WTC11 (cell line): ENCODE results near the gene DCUN1D1. TPM values are rescaled to one million over a fixed set of nuclear protein-coding genes. Genes with fewer than 3 reads are reported as not detected.
A peak's percentile ranks its signal among the peaks of the same experiment; 100 is the strongest.

Source experiments
- ATAC-seq: fragments of 200-7000 bp; cut with Tn5 transposase; 2 replicates; pipeline ENCODE4 v1.10.0; 2021; ENCODE audit warnings: mild to moderate bottlenecking, moderate library complexity
- CTCF ChIA-PET: fragments of 300-600 bp; sonication (Branson Sonifier 250); formaldehyde crosslinking; loops from one replicate; lab custom pipeline; 2021; ENCODE audit warnings: antibody characterized with exemption; lab: Charles Lee
- POLR2A ChIA-PET: fragments of 350-600 bp; sonication (Branson Sonifier 250); formaldehyde crosslinking; loops from one replicate; lab custom pipeline; 2021; ENCODE audit warnings: antibody characterized with exemption; lab: Charles Lee
- DNase-seq: peaks from one replicate; pipeline ENCODE4 v3.0.0; 2021; ENCODE audit warnings: low spot score
- H3K27ac Mint-ChIP-seq: 2 replicates; pipeline ENCODE4 v1.8.0; 2021; ENCODE audit warnings: mixed read lengths
- H3K27me3 Mint-ChIP-seq: 2 replicates; pipeline ENCODE4 v1.8.0; 2021; ENCODE audit warnings: low read depth, mild to moderate bottlenecking, moderate library complexity, mixed read lengths
- H3K36me3 Mint-ChIP-seq: 2 replicates; pipeline ENCODE4 v1.8.0; 2021; ENCODE audit warnings: mixed read lengths
- H3K4me1 Mint-ChIP-seq: 2 replicates; pipeline ENCODE4 v1.8.0; 2022; ENCODE audit warnings: mixed read lengths
- H3K4me3 Mint-ChIP-seq: 2 replicates; pipeline ENCODE4 v1.8.0; 2021; ENCODE audit warnings: mild to moderate bottlenecking, moderate library complexity, mixed read lengths
- H3K9me3 Mint-ChIP-seq: 2 replicates; pipeline ENCODE4 v1.8.0; 2021; ENCODE audit warnings: mixed read lengths
- AR ChIP-seq: fragments of 250-450 bp; sonication (Bioruptor Pico); IDR thresholded peaks from 2 replicates; pipeline ENCODE4 v1.9.0; 2021; ENCODE audit warnings: mild to moderate bottlenecking
- E2F4 ChIP-seq: sonication (generic); formaldehyde crosslinking; IDR thresholded peaks from 2 replicates; pipeline ENCODE4 v1.8.1; 2022; ENCODE audit warnings: low read depth, mild to moderate bottlenecking, moderate library complexity, missing genetic modification reagents, borderline replicate concordance
- ERG ChIP-seq: fragments of 250-450 bp; sonication (Bioruptor Pico); IDR thresholded peaks from 2 replicates; pipeline ENCODE4 v1.8.0; 2021; ENCODE audit warnings: mild to moderate bottlenecking
- ETV6 ChIP-seq: sonication (generic); formaldehyde crosslinking; IDR thresholded peaks from 2 replicates; pipeline ENCODE4 v1.8.1; 2022; ENCODE audit warnings: mild to moderate bottlenecking, missing genetic modification reagents
- HMGXB4 ChIP-seq: sonication (generic); formaldehyde crosslinking; IDR thresholded peaks from 2 replicates; pipeline ENCODE4 v1.8.1; 2023; ENCODE audit warnings: mild to moderate bottlenecking, moderate library complexity, missing genetic modification reagents
- IRF2 ChIP-seq: sonication (generic); formaldehyde crosslinking; IDR thresholded peaks from 2 replicates; pipeline ENCODE4 v1.8.0; 2022; ENCODE audit warnings: low read depth, missing genetic modification reagents, borderline replicate concordance
- NFYB ChIP-seq: sonication (generic); formaldehyde crosslinking; conservative IDR thresholded peaks from 2 replicates; pipeline ENCODE4 v1.8.0; 2022; ENCODE audit warnings: low read depth, missing genetic modification reagents
- PREB ChIP-seq: sonication (generic); formaldehyde crosslinking; IDR thresholded peaks from 2 replicates; pipeline ENCODE4 v1.8.1; 2022; ENCODE audit warnings: mild to moderate bottlenecking, missing genetic modification reagents, moderate library complexity, borderline replicate concordance
- RELA ChIP-seq: sonication (generic); formaldehyde crosslinking; IDR thresholded peaks from 2 replicates; pipeline ENCODE4 v1.8.1; 2022; ENCODE audit warnings: missing genetic modification reagents, mild to moderate bottlenecking, borderline replicate concordance
- RORB ChIP-seq: fragments of 250-450 bp; sonication (Bioruptor Pico); IDR thresholded peaks from 2 replicates; pipeline ENCODE4 v1.9.0; 2021; ENCODE audit warnings: mild to moderate bottlenecking
- SOX15 ChIP-seq: fragments of 250-450 bp; sonication (Bioruptor Pico); IDR thresholded peaks from 2 replicates; pipeline ENCODE4 v1.9.0; 2021; ENCODE audit warnings: mild to moderate bottlenecking
- ZBTB43 ChIP-seq: sonication (generic); formaldehyde crosslinking; IDR thresholded peaks from 2 replicates; pipeline ENCODE4 v1.8.1; 2023; ENCODE audit warnings: mild to moderate bottlenecking, missing genetic modification reagents
- ZNF121 ChIP-seq: sonication (generic); formaldehyde crosslinking; IDR thresholded peaks from 2 replicates; pipeline ENCODE4 v1.8.0; 2023; ENCODE audit warnings: missing genetic modification reagents
- ZNF317 ChIP-seq: sonication (generic); formaldehyde crosslinking; IDR thresholded peaks from 2 replicates; pipeline ENCODE4 v1.8.1; 2023; ENCODE audit warnings: low read depth, mild to moderate bottlenecking, moderate library complexity, missing genetic modification reagents, borderline replicate concordance
- total RNA-seq: library from RNA; stranded (reverse); gene quantifications from 3 replicates; pipeline ENCODE4 v1.2.3, GENCODE V29; 2021
- TF ChIP-seq, protein P1 (sequence below): sonication (generic); formaldehyde crosslinking; IDR thresholded peaks from 2 replicates; pipeline ENCODE4 v1.8.0; 2022; ENCODE audit warnings: mild to moderate bottlenecking, missing genetic modification reagents
- TF ChIP-seq, protein P2 (sequence below): sonication (generic); formaldehyde crosslinking; IDR thresholded peaks from 2 replicates; pipeline ENCODE4 v1.8.1; 2022; ENCODE audit warnings: low read depth, missing genetic modification reagents, borderline replicate concordance

Gene DCUN1D1
- total RNA-seq, 1 experiment from 2014 or later, result 64.5 TPM

DNA sequence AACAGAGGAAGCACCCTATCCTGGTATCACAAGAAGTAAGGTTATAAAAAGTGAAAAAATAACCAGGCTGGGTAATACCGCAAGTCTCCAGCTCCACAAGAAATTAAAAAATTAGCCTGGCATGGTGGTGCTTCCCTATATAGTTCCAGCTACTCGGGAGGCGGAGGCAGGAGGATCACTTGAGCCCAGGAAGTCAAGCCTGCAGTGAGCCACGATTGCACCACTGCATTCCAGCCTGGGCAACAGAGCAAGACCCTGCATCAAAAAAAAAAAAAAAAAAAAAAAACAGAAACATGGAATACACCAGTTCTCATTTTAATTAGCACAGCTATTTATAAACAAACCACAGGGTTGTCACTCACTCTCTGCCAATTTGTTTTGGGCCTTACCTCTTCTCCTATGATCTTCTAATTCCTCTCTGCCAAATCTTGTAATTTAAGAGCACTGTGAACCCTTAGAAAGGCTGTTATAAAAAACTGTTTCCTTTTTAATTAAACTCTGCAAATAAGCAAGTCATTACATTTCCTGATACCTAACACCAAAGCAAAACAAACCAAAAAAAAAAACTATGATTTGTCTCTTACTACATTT is 22.6 kb downstream of the DCUN1D1 start:
- Mint-ChIP-seq H3K9me3 (peaks cover 15% of the 10 kb centered on the region), H3K27ac (no peak overlapping the region), H3K4me3 (no peak overlapping the region), H3K4me1 (peaks cover 17% of the 10 kb centered on the region), H3K36me3 (peaks cover 43% of the 10 kb centered on the region), H3K27me3 (no peaks in the 10 kb centered on the region)
- DNase-seq, result no peak
- CTCF ChIA-PET, result no interaction called here
- TF ChIP-seq ZNF121, result peak; percentile 77; the same call in 1 of the 2 replicates
- TF ChIP-seq, protein P1, sequence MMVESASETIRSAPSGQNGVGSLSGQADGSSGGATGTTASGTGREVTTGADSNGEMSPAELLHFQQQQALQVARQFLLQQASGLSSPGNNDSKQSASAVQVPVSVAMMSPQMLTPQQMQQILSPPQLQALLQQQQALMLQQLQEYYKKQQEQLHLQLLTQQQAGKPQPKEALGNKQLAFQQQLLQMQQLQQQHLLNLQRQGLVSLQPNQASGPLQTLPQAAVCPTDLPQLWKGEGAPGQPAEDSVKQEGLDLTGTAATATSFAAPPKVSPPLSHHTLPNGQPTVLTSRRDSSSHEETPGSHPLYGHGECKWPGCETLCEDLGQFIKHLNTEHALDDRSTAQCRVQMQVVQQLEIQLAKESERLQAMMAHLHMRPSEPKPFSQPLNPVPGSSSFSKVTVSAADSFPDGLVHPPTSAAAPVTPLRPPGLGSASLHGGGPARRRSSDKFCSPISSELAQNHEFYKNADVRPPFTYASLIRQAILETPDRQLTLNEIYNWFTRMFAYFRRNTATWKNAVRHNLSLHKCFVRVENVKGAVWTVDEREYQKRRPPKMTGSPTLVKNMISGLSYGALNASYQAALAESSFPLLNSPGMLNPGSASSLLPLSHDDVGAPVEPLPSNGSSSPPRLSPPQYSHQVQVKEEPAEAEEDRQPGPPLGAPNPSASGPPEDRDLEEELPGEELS (CRISPR knock-in tag), result no peak
- POLR2A ChIA-PET, result no interaction called here
- ATAC-seq, result no peak

GRCh38 chr3:182957226-182957625 is 23.1 kb downstream of the DCUN1D1 start:
- peaks cover 17% of the 10 kb centered on the region for H3K4me1 Mint-ChIP-seq
- H3K36me3 Mint-ChIP-seq, result peaks cover 48% of the 10 kb centered on the region
- ChIA-PET CTCF (no interaction called here), POLR2A (no interaction called here)
- H3K27me3 Mint-ChIP-seq, result no peaks in the 10 kb centered on the region
- peaks cover 20% of the 10 kb centered on the region for H3K9me3 Mint-ChIP-seq
- H3K27ac Mint-ChIP-seq, result no peak overlapping the region
- no peak overlapping the region for H3K4me3 Mint-ChIP-seq
- no peak for ATAC-seq
- TF ChIP-seq AR, result no peak
- TF ChIP-seq SOX15 (CRISPR knock-in tag), result no peak
- TF ChIP-seq ETV6 (CRISPR knock-in tag), result no peak
- TF ChIP-seq RELA, result no peak
- no peak for TF ChIP-seq IRF2 (CRISPR knock-in tag)
- no peak for TF ChIP-seq ZNF317 (CRISPR knock-in tag)
- no peak for TF ChIP-seq NFYB (CRISPR knock-in tag)
- TF ChIP-seq HMGXB4 (CRISPR knock-in tag), result no peak
- no peak for TF ChIP-seq E2F4
- TF ChIP-seq PREB (CRISPR knock-in tag), result no peak
- no peak for TF ChIP-seq ZBTB43 (CRISPR knock-in tag)
- TF ChIP-seq, protein P2, sequence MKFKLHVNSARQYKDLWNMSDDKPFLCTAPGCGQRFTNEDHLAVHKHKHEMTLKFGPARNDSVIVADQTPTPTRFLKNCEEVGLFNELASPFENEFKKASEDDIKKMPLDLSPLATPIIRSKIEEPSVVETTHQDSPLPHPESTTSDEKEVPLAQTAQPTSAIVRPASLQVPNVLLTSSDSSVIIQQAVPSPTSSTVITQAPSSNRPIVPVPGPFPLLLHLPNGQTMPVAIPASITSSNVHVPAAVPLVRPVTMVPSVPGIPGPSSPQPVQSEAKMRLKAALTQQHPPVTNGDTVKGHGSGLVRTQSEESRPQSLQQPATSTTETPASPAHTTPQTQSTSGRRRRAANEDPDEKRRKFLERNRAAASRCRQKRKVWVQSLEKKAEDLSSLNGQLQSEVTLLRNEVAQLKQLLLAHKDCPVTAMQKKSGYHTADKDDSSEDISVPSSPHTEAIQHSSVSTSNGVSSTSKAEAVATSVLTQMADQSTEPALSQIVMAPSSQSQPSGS (CRISPR knock-in tag), result no peak
- TF ChIP-seq ERG (CRISPR knock-in tag), result no peak
- TF ChIP-seq RORB, result no peak
- TF ChIP-seq, all 79 proteins: peak for 0
- DNase-seq, result no peak
